H1 (cell line): ENCODE measurements around the gene PRLHR. TPM values are rescaled to one million over a fixed set of nuclear protein-coding genes. Genes with fewer than 3 reads are reported as not detected.

Experiments
- CHD7 ChIP-seq: fragments of 300-600 bp; sonication (generic); IDR thresholded peaks from 2 replicates; pipeline ENCODE4 v1.7.1; 2012; ENCODE audit warnings: low read length, moderate library complexity, mild to moderate bottlenecking, inconsistent platforms; ENCODE audit not compliant: insufficient replicate concordance
- JUND ChIP-seq: IDR thresholded peaks from 2 replicates; pipeline ENCODE4 v1.6.1; 2011; ENCODE audit warnings: mild to moderate bottlenecking, improper control_type of control experiment, low read length
- TAF1 ChIP-seq: IDR thresholded peaks from 2 replicates; pipeline ENCODE4 v1.6.1; 2011; ENCODE audit warnings: mild to moderate bottlenecking, low read depth, low read length
- polyA plus RNA-seq, 7 experiments: library from polyadenylated mRNA; depleted of rRNA in 3 of 7; stranded (reverse) in 5 of 7; unstranded in 2 of 7; fragments of >200 nt in 5 of 7; fragments of 200-250 nt in 2 of 7; gene quantifications; 1 replicate in 5 of 7; 2 replicates in 1 of 7; 4 replicates in 1 of 7; pipeline versions ENCODE4 v1.2.1 to v1.2.3, GENCODE V29; 2011 to 2013; ENCODE audit warnings: missing spikeins in 2 of 7, mixed read lengths in 2 of 7
- total RNA-seq: library from RNA; stranded (reverse); fragmentation: NEBNext Ultra II Directional; extraction: Animal tissue kit (Norgen Biotek cat#: 25700); gene quantifications from 2 replicates; pipeline ENCODE4 v1.2.1, GENCODE V29; 2021

The PRLHR gene
- total and polyA plus RNA-seq, 2 of the 8 experiments (the other 6 are each of a cell fraction or from before 2014, with no cell fraction given): not detected

- TF ChIP-seq CHD7 (no peak), JUND (no peak), TAF1 (no peak)
Observed at GRCh38 chr10:118563373-118563890, 32.0 kb downstream of the PRLHR start (continued).
